Left cardiac atrium (tissue), 4 donors: ENCODE results near the gene HOXC11. TPM values are rescaled to one million over a fixed set of nuclear protein-coding genes. Genes with fewer than 3 reads are reported as not detected.

Experiments used
- ATAC-seq, 2 donors: fragments of 200-7000 bp; cut with Tn5 transposase; one replicate each; pipeline ENCODE4 v1.9.1; 2020; ENCODE audit warnings: mild to moderate bottlenecking in 2 of 2, moderate library complexity in 2 of 2
- DNase-seq: peaks from one replicate; pipeline ENCODE4 v3.0.0-alpha.2; 2020
- intact Hi-C, 2 donors: fragments of 100-400 bp; cut with DNase I; formaldehyde crosslinking; loops; one replicate each; pipeline versions ENCODE4 v1.14.1 to v1.15.1; 2022 to 2023
- microRNA-seq, 2 donors: library from miRNA; unstranded; fragments of <30 nt; microRNA quantifications; one replicate each; pipeline ENCODE4 v1.2.0, GENCODE V29; 2020
- total RNA-seq, 2 donors: library from RNA; stranded (reverse); fragmentation: NEBNext Ultra II Directional; extraction: Animal tissue kit (Norgen Biotek cat#: 25700); gene quantifications; one replicate each; pipeline ENCODE4 v1.2.1, GENCODE V29; 2021
- donor health status: DM: no; HTN: yes; CAD: no.
- donor health status: DM: no; HTN: yes; CAD: no; lungs with severe emphysema.
- donor health status: DM: yes; HTN: yes; CAD: no.
- donor health status: Dilated cardiomyopathy.

HOXC11 gene
- total RNA-seq, 2 donors from 2014 or later: not detected

DNA sequence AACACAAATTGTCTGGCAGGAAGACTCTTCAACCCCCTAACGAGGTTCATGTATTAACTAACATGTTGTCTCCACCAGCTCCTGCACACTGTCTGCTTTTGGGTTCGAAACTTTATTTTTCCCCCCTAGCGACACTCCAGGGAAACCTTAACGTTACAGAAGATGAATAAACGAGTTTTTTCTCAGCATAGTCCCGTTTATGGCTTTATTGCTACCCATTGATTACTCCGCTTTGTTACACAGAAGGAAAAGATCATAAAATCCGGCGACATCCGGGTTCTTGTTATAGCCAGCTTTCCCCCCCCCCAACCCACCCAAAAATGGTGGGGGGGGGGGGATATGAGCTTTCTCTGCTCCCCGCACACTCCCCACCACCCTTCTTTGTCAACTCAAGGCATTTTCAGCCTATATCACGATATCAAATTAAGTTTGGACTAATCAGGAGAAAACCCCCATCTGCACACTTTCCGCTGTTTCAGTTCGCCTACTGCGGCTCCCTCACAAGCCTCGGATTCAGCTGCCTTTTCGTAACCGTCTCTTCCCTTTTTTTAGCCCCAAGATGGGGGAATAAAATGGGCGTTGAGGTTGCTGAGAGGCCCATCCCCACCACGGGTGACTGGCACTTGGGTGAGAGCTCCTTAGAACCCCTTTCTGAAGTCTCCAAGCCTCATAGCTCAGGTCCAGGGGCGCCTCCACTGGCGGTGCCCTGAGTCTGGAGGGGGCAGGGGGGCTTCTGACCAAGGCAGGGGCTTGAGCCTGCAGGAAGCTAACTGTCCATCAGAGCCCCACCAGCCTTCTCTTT lies 53.9 kb downstream of the HOXC11 start:
- DNase-seq: no peak
- intact Hi-C loops: no loop called here

More for the DNA sequence above, 53.9 kb downstream of the HOXC11 start:
- no peak for ATAC-seq

Small RNA genes within 50 kb of the gene (microRNA-seq; reads per million reads assigned to microRNA genes)
- gene MIR196A2: 0.60 to 8.2 reads per million in 2 donors

Other genes starting within 250 kb of the HOXC11 start
- gene CALCOCO1, start 245.7 kb upstream of the HOXC11 start, total RNA-seq: 100 to 1,000 TPM; 141 to 160 TPM
- 1 to 10 TPM; 1.4 to 1.9 TPM for gene CISTR, start 221.1 kb upstream of the HOXC11 start, total RNA-seq
- gene HOXC13, start 34.3 kb upstream of the HOXC11 start, total RNA-seq: not detected
- gene HOXC12, start 18.2 kb upstream of the HOXC11 start, total RNA-seq: not detected
- gene HOTAIR, start 1.8 kb downstream of the HOXC11 start, total RNA-seq: not detected
- not detected for gene HOXC10, start 12.0 kb downstream of the HOXC11 start, total RNA-seq
- gene HOXC9, start 27.0 kb downstream of the HOXC11 start, total RNA-seq: not detected
- gene HOXC8, start 35.9 kb downstream of the HOXC11 start, total RNA-seq: not detected
- under 1 TPM in 1 of 2 donors, not detected in 1; 0.50 TPM for gene HOXC6, start 55.3 kb downstream of the HOXC11 start, total RNA-seq
- not detected for gene HOXC5, start 59.9 kb downstream of the HOXC11 start, total RNA-seq
- under 1 TPM; 0.16 to 0.35 TPM for gene HOXC4, start 80.7 kb downstream of the HOXC11 start, total RNA-seq
- 10 to 100 TPM; 17.9 to 18.0 TPM for gene SMUG1, start 215.9 kb downstream of the HOXC11 start, total RNA-seq